ENCODE data around the gene KCNK3. TPM values are rescaled to one million over a fixed set of nuclear protein-coding genes. Genes with fewer than 3 reads are reported as not detected.

KCNK3 gene
- total and polyA plus RNA-seq, 2 donors from 2014 or later, result 2.1 to 8.1 TPM

DNA sequence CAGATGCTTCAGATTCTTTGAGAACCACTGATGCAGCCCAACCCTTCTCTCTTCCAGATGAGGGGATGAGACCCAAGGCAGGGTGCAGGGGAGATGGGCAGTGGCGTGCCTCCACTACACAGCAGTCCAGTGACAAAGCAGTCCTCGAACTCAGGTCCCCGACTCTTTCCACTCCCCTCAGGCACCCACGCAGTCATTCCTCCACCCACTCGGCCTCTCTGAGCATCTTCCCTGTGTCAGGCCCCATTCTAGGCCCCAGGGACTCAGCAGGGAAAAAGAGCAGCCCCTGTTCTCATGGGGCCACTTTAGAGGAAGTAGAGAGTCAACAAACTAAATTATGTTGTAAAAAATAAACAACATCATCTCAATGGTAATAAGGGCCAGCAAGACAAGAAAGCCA lies 15.2 kb downstream of the KCNK3 start:
- Histone ChIP-seq H3K27ac (ENCODE audit: low read depth in 2 of 2, low read length in 2 of 2) (peak overlapping the region in 1 of 2 donors; percentile 20), H3K36me3 (ENCODE audit: control insufficient read depth in 2 of 3, insufficient read depth in 3 of 3, low read length in 3 of 3) (no peaks in the 10 kb centered on the region), H3K4me3 (ENCODE audit: low read length in 3 of 3) (no peak overlapping the region), H3K9ac (ENCODE audit: low read length in 3 of 3) (no peak overlapping the region), H3K27me3 (ENCODE audit: control insufficient read depth, insufficient read depth, low read length) (no peaks in the 10 kb centered on the region), H3K9me3 (ENCODE audit: control insufficient read depth in 2 of 3, insufficient read depth in 1 of 3, low read length in 3 of 3) (no peaks in the 10 kb centered on the region), H3K4me1 (ENCODE audit: control insufficient read depth in 2 of 3, insufficient read depth in 2 of 3, low read depth in 1 of 3, low read length in 3 of 3) (peaks cover 0 to 6% (median 0%) of the 10 kb centered on the region in 3 donors)
- DNase-seq, result peak in 1 of 5 donors; percentile 62
- TF ChIP-seq, protein P1, sequence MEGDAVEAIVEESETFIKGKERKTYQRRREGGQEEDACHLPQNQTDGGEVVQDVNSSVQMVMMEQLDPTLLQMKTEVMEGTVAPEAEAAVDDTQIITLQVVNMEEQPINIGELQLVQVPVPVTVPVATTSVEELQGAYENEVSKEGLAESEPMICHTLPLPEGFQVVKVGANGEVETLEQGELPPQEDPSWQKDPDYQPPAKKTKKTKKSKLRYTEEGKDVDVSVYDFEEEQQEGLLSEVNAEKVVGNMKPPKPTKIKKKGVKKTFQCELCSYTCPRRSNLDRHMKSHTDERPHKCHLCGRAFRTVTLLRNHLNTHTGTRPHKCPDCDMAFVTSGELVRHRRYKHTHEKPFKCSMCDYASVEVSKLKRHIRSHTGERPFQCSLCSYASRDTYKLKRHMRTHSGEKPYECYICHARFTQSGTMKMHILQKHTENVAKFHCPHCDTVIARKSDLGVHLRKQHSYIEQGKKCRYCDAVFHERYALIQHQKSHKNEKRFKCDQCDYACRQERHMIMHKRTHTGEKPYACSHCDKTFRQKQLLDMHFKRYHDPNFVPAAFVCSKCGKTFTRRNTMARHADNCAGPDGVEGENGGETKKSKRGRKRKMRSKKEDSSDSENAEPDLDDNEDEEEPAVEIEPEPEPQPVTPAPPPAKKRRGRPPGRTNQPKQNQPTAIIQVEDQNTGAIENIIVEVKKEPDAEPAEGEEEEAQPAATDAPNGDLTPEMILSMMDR (IDR thresholded peaks at IDR 0.05; ENCODE audit: borderline replicate concordance, extremely low read depth, insufficient read depth), result no peak
- FAIRE-seq, result no peak
- intact Hi-C loops (cut with DNase I), result no loop called here

GRCh38 chr2:26708457-26708856 lies 15.9 kb downstream of the KCNK3 start:
- FAIRE-seq, result no peak
- TF ChIP-seq, protein P1 (IDR thresholded peaks at IDR 0.05; ENCODE audit: borderline replicate concordance, extremely low read depth, insufficient read depth), result no peak
- Histone ChIP-seq H3K9ac (ENCODE audit: low read length in 3 of 3) (no peak overlapping the region), H3K4me3 (ENCODE audit: low read length in 3 of 3) (no peak overlapping the region), H3K4me1 (ENCODE audit: control insufficient read depth in 2 of 3, insufficient read depth in 2 of 3, low read depth in 1 of 3, low read length in 3 of 3) (peaks cover 0 to 8% (median 0%) of the 10 kb centered on the region in 3 donors), H3K27ac (ENCODE audit: low read depth in 2 of 2, low read length in 2 of 2) (no peak overlapping the region), H3K9me3 (ENCODE audit: control insufficient read depth in 2 of 3, insufficient read depth in 1 of 3, low read length in 3 of 3) (no peaks in the 10 kb centered on the region), H3K27me3 (ENCODE audit: control insufficient read depth, insufficient read depth, low read length) (no peaks in the 10 kb centered on the region), H3K36me3 (ENCODE audit: control insufficient read depth in 2 of 3, insufficient read depth in 3 of 3, low read length in 3 of 3) (no peaks in the 10 kb centered on the region)
- peak in 1 of 5 donors; percentile 60 for DNase-seq
- intact Hi-C loops (cut with DNase I), result no loop called here

DNA sequence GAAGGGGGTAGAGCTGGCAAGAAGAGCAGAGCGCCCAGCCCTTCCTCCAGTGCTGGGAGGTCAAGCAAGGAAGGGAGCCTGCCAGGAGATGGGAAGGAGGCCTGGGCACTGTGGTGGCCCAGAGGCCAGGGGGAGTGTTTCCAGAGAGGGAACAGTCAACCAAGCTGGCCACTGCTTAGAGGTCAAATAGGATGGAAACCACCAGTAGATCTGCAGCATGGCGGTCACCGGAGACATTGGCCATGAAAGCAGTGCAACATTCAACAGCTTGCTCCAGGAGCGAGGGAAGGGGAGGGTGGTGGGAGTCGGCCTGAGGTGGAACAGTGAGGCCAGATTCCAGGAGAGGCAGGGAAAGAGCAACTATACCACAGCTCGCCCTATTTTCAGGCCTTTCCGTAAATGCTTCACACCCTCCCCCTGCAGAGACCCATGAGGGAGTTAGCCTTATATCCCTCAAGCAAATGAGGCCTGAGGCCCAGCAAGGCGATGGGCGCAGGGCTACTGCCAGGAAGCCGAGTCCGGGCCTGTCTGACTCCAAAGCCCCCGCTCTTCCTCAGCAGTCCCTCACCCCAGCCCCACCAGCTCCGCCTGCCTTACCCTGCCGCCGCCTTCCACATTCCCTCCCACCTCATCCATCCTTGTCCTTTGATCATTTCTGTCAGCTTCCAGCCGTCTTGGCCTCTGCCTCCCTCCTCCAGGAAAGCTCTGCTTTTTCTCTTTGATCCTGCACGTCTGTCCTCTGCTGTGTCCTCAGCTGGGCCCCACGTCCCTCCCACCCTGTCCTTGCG lies 17.0 kb downstream of the KCNK3 start:
- peak; percentile 65 to 77 (median 73) for DNase-seq
- peaks cover 0 to 8% (median 0%) of the 10 kb centered on the region in 3 donors for H3K4me1 ChIP-seq (ENCODE audit: control insufficient read depth in 2 of 3, insufficient read depth in 2 of 3, low read depth in 1 of 3, low read length in 3 of 3)
- H3K9me3 ChIP-seq (ENCODE audit: control insufficient read depth in 2 of 3, insufficient read depth in 1 of 3, low read length in 3 of 3), result no peaks in the 10 kb centered on the region
- no peak overlapping the region for H3K9ac ChIP-seq (ENCODE audit: low read length in 3 of 3)
- no peak overlapping the region for H3K27ac ChIP-seq (ENCODE audit: low read depth in 2 of 2, low read length in 2 of 2)
- H3K27me3 ChIP-seq (ENCODE audit: control insufficient read depth, insufficient read depth, low read length), result no peaks in the 10 kb centered on the region
- intact Hi-C loops (cut with DNase I), result no loop called here
- no peaks in the 10 kb centered on the region for H3K36me3 ChIP-seq (ENCODE audit: control insufficient read depth in 2 of 3, insufficient read depth in 3 of 3, low read length in 3 of 3)
- no peak for FAIRE-seq
- TF ChIP-seq, protein P1 (IDR thresholded peaks at IDR 0.05; ENCODE audit: borderline replicate concordance, extremely low read depth, insufficient read depth), result no peak
- no peak overlapping the region for H3K4me3 ChIP-seq (ENCODE audit: low read length in 3 of 3)
